GM18907 (cell line): ENCODE measurements around the gene ZBTB5.
"Not testable (repeated sequence)": the region's sequence is repeated elsewhere in the genome, so short reads cannot be mapped to it uniquely, and the experiment has no call there.

Experiments
- ATAC-seq: cut with Tn5 transposase; IDR thresholded peaks from one replicate; pipeline ENCODE4 v1.9.1; 2021; ENCODE audit warnings: mild to moderate bottlenecking, moderate library complexity; ENCODE audit not compliant: unreplicated experiment

ZBTB5 gene

GRCh38 chr9:37486616-37487548 lies 21.6 kb upstream of the ZBTB5 start:
- ATAC-seq, result no peak

- no peak for ATAC-seq
Measured at GRCh38 chr9:37486256-37486615, 21.0 kb upstream of the ZBTB5 start.

- ATAC-seq, result peak; percentile 97
Measured at GRCh38 chr9:37485389-37486255, 20.4 kb upstream of the ZBTB5 start, which contains the start of gene POLR1E. Gene POLR1E (plus strand): TSS chr9:37485948. CDS start chr9:37486048, 100 bp downstream.

DNA sequence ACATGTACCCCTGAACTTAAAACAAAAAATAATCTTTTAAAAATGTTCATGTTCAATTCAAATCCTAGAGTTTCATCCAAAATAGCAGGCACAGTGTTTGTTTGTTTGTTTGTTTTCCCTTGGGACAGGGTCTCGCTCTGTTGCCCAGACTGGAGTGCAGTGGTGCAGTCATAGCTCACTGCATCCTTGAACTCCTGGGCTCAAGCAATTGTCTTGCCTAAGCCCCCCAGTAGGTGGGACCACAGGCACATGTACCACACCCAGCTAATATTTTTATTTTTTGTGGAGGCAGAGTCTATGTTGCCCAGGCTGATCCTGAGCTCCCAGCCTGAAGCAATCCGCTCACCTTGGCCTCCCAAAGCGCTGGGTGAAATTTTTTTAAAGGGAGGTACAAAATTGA lies 15.5 kb upstream of the ZBTB5 start:
- ATAC-seq, result no peak

- ATAC-seq, result not testable (repeated sequence)
Measured at GRCh38 chr9:37477987-37478619, 12.9 kb upstream of the ZBTB5 start.

GRCh38 chr9:37477443-37477842 lies 12.2 kb upstream of the ZBTB5 start:
- not testable (repeated sequence) for ATAC-seq

- no peak for ATAC-seq
Measured at GRCh38 chr9:37476930-37477329, 11.7 kb upstream of the ZBTB5 start.

- ATAC-seq, result no peak
Measured at GRCh38 chr9:37474438-37474837, 9.2 kb upstream of the ZBTB5 start.

DNA sequence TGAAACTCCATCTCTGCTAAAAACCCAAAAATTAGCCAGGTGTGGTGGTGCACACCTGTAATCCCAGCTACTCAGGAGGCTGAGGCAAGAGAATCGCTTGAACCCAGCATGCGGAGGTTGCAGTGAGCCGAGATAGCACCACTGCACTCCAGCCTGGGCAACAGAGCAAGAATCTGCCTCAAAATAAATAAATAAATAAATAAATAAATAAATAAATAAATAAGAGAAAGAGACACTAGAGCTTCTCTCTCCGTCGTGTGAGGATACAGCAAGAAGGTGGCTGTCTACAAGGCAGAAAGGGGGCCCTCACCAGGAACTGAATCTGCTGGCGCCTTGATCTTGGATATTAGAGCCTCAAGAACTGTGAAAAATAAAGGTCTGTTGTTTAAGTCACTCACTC lies 8.7 kb upstream of the ZBTB5 start:
- ATAC-seq, result not testable (repeated sequence)

GRCh38 chr9:37471942-37472684 lies 6.9 kb upstream of the ZBTB5 start:
- ATAC-seq, result no peak

DNA sequence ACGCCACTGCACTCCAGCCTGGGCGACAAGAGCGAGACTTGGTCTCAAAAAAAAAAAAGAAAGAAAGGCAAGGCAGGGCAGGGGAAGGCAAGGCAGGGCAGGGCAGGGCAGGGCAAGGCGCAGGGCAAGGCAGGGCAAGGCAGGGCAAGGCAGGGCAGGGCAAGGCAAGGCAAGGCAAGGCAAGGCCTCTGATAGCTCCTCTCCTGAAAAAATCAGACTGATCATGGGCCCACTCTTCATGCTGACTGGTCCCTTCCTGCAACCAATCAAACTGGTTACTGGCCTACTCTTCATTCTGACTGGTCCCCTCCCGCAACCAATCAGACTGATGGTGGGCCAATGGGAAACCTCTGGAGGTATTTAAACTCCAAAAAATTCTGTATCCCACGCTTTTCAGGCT lies 3.4 kb upstream of the ZBTB5 start:
- no peak for ATAC-seq

DNA sequence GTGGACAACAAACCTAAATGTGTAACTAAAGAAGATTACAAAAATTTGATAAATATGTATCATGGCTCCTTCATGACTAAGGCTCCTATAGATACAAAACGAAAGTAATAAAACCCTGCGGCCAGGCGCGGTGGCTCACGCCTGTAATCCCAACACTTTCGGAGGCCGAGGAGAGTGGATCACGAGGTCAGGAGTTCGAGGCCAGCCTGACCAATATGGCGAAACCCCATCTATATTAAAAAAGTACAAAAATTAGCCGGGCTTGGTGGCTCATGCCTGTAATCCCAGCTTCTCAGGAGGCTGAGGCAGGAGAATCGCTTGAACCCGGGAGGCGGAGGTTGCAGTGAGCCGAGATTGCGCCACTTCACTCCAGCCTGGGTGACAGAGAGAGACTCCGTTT lies 2.3 kb upstream of the ZBTB5 start:
- ATAC-seq, result not testable (repeated sequence)

DNA sequence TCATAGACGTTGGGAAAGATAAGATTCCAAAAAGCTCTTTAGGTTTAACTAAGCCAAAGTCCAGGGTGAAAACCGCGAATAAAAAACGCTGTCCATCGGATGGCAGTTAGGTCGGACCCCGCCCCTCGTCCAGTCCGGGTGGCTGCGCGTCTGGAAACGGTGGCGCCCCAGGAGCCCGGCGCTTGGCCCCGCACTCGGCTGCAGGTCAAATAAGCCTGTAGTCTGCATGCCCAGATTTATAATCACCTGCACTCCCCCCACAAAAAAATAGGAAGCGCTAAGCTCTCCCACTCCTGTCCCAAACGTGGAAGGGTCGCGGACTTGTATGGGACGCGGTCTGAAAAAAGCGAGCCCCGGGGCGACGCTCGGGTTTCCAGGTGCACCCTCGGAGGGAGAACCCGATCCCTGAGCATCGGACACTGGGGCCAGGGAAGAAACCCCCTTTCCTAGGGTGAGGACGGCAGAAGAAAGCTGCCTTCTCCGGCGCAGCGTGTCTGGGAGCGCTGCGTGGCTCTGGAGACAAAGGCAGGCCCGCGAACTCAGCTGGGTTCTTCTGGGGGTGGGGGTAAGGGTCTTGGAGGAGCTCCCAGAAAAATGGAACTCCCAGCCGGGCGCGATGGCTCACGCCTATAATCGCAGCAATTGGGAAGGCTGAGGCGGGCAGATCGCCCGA lies 923 bp upstream of the ZBTB5 start:
- ATAC-seq, result peak; percentile 24

GRCh38 chr9:37464426-37465248 lies 613 bp downstream of the ZBTB5 start:
- ATAC-seq, result peak; percentile 47

DNA sequence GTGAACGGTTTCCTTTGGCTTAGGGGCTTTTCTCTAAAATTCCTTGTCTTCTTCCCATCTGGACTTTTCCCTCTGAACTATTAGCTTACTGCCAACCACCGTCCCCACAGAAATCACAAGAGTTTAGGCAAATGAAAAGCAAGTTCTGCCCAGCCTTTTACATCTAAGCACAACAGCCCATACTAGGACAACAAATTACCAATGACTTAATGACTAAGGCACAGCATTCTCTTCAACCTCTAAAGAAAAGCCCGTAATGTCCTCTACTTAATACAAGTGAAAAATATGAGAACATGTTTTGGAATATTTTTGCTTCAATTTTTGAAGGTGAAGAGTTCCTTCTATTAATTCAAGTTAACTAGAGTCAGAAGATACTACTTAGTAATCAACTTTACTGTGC lies 1.2 kb downstream of the ZBTB5 start:
- ATAC-seq, result no peak

- no peak for ATAC-seq
Measured at GRCh38 chr9:37456817-37457216, 8.4 kb downstream of the ZBTB5 start.

GRCh38 chr9:37455884-37456647 lies 9.2 kb downstream of the ZBTB5 start:
- no peak for ATAC-seq

DNA sequence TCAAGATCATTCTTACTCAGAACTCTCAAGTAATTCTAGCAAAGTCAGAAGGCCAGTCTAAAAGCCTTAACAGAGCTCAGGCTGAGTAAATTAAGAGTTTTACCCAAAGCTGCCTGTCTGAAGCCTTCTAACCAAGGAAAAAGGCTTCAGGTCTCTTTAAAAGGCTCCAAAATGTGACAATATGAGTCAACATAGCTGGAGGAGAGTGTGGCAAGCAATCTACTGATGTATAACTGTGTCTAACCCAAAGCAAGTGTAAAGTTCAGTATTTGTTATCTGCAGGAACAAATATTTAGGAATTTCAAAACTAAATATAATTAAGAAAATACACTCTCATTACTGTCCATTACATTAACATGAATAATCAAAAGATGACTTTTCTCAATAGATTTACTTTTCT lies 11.0 kb downstream of the ZBTB5 start:
- no peak for ATAC-seq
